Renal pelvis (tissue), 4 donors: ENCODE results near the gene PSIP1. TPM values are rescaled to one million over a fixed set of nuclear protein-coding genes. Genes with fewer than 3 reads are reported as not detected.
"Not testable (repeated sequence)": the region's sequence is repeated elsewhere in the genome, so short reads cannot be mapped to it uniquely, and the experiment has no call there.

Source experiments
- DNase-seq: peaks from one replicate; pipeline ENCODE4 v3.0.0-alpha.2; 2013
- polyA plus RNA-seq, 3 donors: library from polyadenylated mRNA; unstranded; fragments of 120-200 nt; gene quantifications; one replicate each; pipeline ENCODE4 v1.2.1, GENCODE V29; 2013; ENCODE audit not compliant: insufficient read length in 3 of 3

PSIP1 gene
- polyA plus RNA-seq, 3 donors = 180 to 190 (median 186) TPM

DNA sequence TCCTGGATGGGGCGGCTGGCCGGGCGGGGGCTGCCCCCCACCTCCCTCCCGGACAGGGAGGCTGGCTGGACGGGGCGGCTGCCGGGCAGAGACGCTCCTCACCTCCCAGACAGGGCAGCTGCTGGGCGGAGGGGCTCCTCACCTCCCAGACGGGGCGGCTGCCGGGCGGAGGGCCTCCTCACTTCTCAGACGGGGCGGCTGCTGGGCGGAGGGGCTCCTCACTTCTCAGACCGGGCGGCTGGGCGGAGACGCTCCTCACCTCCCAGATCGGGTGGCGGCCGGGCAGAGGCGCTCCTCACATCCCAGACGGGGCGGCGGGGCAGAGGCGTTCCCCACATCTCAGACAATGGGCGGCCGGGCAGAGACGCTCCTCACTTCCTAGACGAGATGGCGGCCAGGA is 68.5 kb downstream of the PSIP1 start:
- DNase-seq = not testable (repeated sequence)

DNA sequence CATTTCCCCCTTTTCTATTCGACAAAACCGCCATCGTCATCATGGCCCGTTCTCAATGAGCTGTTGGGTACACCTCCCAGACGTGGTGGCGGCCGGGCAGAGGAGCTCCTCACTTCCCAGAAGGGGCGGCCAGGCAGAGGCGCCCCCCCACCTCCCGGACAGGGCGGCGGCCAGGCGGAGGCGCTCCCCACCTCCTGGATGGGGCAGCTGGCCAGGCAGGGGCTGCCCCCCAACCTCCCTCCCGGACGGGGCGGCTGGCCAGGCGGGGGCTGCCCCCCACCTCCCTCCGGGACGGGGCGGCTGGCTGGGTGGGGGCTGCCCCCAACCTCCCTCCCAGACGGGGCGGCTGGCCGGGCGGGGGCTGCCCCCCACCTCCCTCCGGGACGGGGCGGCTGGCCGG is 68.9 kb downstream of the PSIP1 start:
- DNase-seq = not testable (repeated sequence)

DNA sequence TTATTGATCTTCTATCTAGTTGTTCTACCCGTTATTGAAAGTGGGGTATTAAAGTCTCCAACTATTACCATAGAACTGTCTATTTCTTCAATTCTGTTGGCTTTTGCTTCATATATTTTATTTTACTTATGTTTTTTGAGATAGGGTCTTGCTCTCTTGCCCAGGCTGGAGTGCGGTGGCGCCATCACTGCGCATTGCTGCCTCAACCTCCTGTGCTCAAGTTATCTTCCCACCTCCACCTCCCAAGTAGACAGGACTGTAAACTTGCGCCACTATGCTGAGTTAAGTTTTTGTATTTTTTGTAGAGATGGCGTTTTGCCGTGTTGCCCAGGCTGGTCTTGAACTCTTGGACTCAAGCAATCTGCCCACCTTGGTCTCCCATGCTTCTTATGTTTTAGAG is 71.9 kb downstream of the PSIP1 start:
- no peak for DNase-seq

DNA sequence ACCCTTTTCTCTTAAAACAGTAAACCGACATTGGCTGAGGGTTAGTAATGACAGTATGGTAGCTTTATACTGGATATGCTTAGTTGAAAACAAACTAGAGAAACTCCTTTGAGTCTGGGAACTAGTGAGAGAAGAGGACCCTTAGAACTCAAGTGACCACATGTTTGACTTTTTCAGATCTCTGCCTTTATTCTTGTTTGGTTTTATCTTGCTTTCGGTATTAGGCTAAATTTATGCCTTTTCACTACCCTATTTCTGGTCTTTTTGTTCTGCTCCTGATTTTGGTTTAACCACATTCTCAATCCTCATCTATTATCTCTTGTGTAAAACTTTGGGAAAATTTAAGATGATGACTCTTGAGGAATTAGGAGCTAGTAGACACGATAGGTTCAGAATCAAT is 77.1 kb downstream of the PSIP1 start:
- no peak for DNase-seq

DNA sequence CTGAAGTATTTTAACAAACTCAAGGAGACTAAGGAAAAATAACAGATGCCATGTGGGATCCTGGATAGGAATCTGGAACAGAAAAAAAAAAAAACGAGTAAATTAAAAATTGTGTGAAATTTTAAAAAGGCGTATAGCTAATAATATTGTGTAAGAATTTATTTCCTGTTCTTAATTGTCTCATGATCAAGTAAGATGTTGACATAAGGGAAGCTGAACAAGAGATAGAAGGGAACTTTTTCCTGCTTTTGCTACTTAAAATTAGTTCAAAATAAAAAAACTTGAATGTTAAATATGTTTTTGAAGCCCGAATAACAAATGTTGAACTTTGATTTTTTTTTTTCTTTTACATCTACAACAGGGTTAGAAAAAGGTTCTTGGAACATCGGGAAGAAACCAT is 77.6 kb downstream of the PSIP1 start:
- DNase-seq = no peak

DNA sequence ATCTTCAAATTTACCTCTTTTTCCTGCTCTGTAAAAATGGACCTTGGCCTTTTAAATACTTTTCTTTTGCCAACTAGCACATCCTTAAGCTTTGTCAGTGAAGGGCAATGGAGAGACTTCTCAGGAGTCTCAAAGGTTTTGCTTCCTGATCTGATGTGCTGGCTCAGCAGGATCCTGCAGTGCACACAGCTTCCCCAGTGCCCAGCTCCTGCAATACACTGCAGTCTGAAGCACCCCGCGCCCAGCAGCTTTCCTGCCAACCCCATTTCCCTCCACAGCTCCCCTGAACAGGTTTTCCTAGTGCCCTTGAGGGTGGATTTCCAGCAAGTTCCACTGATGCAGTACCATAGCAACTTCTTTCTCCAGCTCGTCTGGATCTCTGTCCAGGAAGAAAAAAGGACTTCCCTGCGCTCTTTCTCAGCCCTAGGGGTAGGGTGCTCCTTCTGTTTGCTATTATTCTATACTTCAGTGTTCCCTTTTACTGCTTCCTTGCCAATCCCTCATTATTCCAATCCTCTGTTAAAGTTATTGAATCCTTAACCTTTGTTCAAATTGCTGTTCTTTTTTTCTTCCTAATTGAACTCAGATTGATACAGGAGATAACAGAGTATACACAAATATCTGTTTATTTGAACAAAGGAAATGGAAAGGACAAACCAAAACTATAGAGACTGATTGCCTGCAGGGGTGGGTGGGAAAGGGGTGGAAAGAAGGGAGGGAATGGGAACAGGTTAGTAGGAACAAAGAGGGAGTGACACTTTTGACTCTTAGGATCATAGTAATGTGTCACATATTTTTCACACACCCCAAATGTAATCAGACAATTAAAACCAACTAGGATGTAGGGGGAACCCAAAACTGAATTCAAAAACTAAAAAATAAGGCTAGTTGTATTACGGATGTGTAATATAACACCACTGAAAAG is 79.6 kb downstream of the PSIP1 start:
- DNase-seq = no peak

DNA sequence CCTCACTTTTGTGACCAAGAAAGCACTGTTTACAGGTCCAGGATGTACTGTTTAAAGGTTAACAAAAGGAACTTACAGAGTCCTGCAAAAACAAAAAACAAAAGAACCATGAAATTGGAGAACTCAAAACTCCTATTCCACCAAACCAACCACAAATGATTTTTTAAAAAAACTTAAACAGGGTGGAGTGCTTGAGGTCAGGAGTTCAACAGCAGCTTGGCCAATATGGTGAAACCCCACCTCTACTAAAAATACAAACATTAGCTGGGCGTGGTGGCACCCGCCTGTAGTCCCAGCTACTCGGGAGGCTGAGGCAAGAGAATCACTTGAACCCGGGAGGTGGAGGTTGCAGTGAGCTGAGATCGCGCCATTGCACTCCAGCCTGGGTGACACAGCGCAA is 83.1 kb downstream of the PSIP1 start:
- DNase-seq = not testable (repeated sequence)

DNA sequence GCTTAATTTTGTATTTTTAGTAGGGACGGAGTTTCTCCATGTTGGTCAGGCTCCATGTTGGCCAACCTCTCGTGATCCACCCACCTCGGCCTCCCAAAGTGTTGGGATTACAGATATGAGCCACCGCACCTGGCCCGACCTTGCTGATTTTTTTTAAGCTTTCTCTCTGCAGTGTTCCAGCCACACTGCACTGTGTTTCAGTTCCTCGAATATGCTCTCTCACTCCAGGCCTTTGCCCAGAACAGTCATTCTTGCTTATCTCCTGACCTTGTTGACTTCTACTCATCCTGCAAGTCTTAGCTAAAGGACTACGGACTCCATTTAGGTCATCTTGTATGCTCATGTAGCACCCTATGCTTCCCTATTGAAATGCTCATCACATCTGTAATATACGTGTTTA is 84.8 kb downstream of the PSIP1 start:
- DNase-seq = no peak

DNA sequence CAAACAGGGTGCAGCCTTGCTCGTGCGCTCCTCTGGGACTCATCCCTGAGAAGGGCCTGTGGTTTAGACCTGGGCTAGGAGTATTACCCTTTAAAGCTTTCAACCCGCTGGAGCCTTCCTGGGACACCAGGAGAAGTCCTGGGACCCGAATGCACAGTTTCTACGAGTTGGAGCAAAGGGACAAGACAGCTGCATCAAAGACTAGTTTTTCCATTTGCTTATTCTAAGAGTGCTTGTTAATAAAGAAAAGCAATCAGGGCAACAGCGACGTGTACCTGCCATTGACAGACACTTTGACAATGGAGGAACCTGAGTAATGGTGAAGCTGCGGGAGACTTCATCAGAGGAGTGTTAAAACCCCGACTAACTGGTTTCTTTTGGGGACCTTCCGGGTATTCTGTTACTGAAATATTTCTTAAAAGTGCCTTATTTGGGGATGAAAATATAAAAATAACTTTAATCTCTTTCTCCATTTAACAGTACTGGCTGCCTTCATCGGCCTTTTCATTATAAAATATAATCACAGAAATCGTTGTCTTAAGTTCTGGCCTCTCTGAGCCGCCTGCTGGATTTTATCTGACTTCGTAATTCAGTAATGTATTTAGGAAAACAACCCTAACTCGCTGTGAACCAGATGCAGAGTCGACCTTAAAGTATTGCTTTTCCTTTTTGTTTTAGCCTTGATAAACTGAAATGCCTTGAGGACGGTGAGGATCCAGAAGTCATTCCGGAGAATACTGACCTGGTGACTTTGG is 87.4 kb downstream of the PSIP1 start:
- no peak for DNase-seq

DNA sequence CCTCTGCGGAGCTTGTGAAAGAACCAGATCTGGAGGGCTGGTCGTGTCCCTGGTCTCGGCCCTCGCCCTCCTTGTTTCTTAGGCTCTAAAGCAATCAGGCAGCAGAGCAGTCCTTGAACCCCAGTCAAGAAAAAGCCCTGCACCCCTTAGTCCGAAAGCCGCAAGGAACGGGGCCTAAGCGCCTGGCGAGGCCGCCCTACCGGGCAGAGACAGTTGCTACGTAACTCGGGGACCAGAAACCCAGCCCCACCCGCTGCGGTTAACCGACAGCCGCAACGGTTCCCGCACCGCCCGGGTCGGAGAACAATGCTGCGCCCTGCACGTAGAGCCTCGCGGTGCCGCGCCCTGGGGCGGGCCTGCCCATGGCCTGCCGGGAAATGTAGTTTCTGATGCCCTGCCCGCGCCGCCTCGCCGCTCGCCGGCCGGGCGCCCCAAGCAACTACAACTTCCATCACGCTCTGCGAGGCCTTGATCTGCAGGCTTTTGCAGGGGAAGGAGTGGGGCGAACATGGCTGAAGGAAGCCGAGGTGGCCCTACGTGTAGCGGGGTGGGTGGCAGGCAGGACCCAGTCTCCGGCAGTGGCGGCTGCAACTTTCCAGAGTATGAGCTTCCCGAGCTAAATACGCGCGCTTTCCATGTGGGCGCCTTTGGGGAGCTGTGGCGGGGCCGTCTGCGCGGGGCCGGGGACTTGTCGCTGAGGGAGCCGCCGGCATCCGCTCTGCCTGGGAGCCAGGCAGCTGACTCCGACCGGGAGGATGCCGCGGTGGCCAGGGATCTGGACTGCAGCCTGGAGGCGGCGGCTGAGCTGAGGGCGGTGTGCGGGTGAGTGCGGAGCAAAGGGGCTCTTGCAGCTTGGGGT is 88.2 kb downstream of the PSIP1 start, which contains the start of gene SNAPC3:
TSS of gene SNAPC3 (plus strand) at position 505 of the 859 bp plus-strand sequence. CDS start at position 509, 4 bp downstream.
- DNase-seq = peak; percentile 95

DNA sequence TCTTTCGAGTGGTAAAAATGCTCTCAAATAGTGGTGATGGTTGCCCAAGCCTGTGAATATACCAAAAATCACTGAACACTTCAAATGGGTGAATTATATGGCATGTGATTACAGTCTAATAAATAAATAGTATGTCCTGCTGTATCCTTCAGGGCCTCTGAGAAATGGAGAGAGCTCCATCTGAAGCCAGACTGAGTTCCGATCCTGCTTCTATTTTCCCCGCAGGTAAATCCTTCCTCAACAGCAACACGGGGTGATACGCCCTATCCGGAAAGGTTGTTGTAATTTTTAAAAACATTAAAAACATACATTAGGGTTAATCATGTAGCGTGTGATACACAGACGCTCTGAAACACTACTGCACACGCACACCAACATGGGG is 88.8 kb downstream of the PSIP1 start:
- DNase-seq = no peak

DNA sequence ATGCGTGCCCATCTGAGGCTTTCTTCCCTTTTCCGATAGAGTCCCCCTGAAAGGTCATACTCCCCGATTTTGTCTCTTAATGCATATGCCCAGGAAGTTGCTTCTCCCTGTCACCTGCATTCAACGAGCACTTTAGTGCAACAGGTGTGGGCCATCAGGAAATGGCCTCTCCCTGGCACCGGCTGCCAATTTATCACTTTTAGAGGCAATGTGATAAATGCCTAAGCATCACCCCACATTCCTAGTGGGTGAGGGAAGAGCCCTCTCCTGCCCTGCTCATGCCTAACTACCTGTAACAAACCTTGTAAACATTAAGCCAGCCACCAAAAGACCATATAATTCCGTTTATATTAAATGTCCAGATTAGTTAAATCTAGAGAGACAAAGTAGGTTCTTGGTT is 89.2 kb downstream of the PSIP1 start:
- DNase-seq = no peak

DNA sequence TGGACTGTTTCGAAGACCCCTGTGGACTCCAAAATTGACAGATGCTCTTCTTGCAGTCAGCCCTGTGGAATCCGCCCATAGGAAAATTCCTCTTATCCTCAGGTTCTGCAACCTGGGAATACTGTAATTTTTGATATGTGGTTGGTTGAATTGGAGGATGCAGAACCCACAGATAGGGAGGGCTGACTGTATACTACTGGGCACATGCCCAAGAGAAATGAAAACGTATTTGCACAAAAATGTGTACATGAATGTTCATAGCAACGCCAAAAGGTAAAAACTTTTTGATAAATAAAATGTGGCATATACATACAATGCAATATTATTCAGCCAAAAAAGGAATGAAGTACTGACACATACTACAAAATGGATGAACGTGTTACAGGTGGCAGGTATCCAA is 90.0 kb downstream of the PSIP1 start:
- no peak for DNase-seq

DNA sequence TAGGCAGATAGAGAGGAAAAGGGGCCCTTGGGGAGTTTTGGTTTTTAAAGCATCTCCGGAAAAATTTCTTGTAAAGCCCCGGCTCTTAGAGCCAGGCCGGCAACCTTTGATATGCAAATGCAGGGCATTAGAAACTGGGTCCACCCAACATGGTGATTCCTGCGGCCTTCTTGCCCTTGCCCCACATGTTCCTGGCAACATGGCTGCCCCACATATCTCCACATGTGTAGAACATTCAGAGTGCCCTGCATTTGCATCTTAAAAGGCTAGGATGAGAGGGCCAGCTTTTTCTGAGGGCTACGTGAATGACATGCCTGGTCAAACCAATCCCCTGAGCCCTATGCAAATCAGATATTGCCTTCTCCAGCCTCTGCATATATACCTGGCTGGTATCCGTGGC is 93.1 kb downstream of the PSIP1 start:
- DNase-seq = no peak

DNA sequence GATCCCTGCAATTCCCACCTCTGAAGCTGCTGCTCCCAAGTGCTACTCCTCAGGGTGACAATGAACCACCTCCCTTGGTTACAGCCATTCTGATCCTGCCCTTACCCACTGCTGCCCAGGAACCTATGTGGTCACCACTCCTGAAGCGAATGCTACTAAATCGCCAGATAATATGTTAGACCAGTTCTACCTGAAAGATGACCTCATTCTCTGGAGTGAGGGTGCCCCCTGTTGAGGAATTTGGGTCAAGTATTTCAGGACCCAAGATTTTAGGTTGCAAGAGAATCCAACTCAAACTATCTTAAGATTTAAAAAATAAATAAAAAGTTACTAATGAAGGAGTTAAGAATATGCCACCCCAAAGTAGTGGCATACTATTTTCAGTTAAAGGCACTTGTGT is 93.9 kb downstream of the PSIP1 start:
- no peak for DNase-seq

Other genes with a start within 250 kb of the PSIP1 start
- gene TTC39B, start 203.8 kb downstream of the PSIP1 start, polyA plus RNA-seq = 1 to 10 TPM; 5.6 to 9.4 (median 9.1) TPM
- 10 to 100 TPM; 36.4 to 50.7 (median 49.7) TPM for gene SNAPC3, start 88.1 kb downstream of the PSIP1 start, polyA plus RNA-seq
- 1 to 10 TPM; 3.5 to 6.6 (median 6.1) TPM for gene CCDC171, start 42.1 kb upstream of the PSIP1 start, polyA plus RNA-seq